ENCODE measurements around the gene ANG.

ANG gene

DNA sequence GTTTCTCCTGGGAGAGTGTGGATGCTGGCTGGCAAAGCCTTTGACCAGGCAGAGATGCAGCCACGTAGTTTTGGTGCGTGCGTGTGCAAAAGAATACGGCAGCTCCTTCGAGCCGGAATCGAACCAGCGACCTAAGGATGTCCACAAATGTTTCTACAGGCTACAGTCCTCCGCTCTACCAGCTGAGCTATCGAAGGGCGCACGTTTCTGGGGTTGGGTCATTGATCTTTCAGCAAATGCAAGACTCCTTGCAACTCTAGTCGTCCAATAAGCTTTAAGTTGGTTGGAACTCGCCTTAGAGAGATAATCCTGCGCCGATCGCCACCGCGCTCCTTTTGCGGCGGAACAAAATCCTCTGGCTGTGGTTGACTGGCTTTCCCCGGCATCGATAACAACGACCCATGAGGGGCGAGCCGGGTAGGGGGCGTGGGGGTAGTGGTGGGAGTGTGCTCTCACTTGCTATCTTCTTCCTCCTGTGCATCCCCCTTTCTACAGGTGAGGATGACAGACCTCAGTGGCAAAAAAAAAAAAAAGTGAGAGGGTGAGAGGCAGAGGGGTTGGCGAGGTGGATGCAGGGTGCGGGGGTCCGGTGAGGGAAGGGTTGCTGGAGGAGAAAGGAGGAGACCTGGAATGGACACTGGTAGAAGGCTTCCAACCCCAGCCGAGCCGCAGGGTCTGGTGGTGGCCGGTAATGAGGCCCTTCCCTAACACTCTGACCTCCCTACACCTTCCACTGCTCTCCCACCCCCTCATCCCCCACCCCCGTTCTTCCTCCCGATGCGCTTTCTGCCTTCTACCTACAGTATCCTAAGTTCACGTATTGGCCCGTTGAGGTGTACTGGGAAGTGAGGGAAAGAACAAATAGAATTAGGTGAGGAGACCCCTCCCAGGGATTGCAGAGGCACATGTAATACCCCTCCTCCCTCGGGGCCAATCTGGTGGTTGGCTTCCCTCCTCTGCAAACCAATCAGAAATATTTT is 35.3 kb upstream of the ANG start (continued):
- TF ChIP-seq ZNF404 (tag by site-specific recombination; IDR thresholded peaks at IDR 0.05) (no peak), OSR2 (tag by site-specific recombination; IDR thresholded peaks at IDR 0.05) (no peak), ZSCAN23 (tag by site-specific recombination; IDR thresholded peaks at IDR 0.05) (0 out of 2 replicates have a peak, but pooled peaks have one; percentile 48), PRDM1 (tag by site-specific recombination; IDR thresholded peaks at IDR 0.05) (peak; percentile 41; the same call in 1 of the 2 replicates), ZNF707 (tag by site-specific recombination; IDR thresholded peaks at IDR 0.05) (no peak), KLF9 (tag by site-specific recombination; IDR thresholded peaks at IDR 0.05; ENCODE audit: low read depth) (no peak), SCRT1 (tag by site-specific recombination; IDR thresholded peaks at IDR 0.05; ENCODE audit: borderline replicate concordance) (no peak), ZNF658 (tag by site-specific recombination; IDR thresholded peaks at IDR 0.05) (no peak), ZNF830 (tag by site-specific recombination; IDR thresholded peaks at IDR 0.05; ENCODE audit: low read depth) (no peak), ZNF335 (tag by site-specific recombination; conservative IDR thresholded peaks at IDR 0.05) (peak; percentile 59), ZNF132 (tag by site-specific recombination; IDR thresholded peaks at IDR 0.05; ENCODE audit: borderline replicate concordance) (no peak), ZNF501 (tag by site-specific recombination; IDR thresholded peaks at IDR 0.05) (no peak; the same call in 1 of the 2 replicates), ZNF350 (tag by site-specific recombination; IDR thresholded peaks at IDR 0.05) (no peak), ZNF785 (tag by site-specific recombination; IDR thresholded peaks at IDR 0.05) (0 out of 2 replicates have a peak, but pooled peaks have one; percentile 68), ZNF585B (tag by site-specific recombination; IDR thresholded peaks at IDR 0.05) (no peak)
- TF ChIP-seq, protein P1, sequence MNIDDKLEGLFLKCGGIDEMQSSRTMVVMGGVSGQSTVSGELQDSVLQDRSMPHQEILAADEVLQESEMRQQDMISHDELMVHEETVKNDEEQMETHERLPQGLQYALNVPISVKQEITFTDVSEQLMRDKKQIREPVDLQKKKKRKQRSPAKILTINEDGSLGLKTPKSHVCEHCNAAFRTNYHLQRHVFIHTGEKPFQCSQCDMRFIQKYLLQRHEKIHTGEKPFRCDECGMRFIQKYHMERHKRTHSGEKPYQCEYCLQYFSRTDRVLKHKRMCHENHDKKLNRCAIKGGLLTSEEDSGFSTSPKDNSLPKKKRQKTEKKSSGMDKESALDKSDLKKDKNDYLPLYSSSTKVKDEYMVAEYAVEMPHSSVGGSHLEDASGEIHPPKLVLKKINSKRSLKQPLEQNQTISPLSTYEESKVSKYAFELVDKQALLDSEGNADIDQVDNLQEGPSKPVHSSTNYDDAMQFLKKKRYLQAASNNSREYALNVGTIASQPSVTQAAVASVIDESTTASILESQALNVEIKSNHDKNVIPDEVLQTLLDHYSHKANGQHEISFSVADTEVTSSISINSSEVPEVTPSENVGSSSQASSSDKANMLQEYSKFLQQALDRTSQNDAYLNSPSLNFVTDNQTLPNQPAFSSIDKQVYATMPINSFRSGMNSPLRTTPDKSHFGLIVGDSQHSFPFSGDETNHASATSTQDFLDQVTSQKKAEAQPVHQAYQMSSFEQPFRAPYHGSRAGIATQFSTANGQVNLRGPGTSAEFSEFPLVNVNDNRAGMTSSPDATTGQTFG (tag by site-specific recombination; IDR thresholded peaks at IDR 0.05; ENCODE audit: borderline replicate concordance) = 0 out of 2 replicates have a peak, but pooled peaks have one; percentile 45
- TF ChIP-seq, protein P2, sequence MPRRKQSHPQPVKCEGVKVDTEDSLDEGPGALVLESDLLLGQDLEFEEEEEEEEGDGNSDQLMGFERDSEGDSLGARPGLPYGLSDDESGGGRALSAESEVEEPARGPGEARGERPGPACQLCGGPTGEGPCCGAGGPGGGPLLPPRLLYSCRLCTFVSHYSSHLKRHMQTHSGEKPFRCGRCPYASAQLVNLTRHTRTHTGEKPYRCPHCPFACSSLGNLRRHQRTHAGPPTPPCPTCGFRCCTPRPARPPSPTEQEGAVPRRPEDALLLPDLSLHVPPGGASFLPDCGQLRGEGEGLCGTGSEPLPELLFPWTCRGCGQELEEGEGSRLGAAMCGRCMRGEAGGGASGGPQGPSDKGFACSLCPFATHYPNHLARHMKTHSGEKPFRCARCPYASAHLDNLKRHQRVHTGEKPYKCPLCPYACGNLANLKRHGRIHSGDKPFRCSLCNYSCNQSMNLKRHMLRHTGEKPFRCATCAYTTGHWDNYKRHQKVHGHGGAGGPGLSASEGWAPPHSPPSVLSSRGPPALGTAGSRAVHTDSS (tag by site-specific recombination; IDR thresholded peaks at IDR 0.05) = 0 out of 2 replicates have a peak, but pooled peaks have one; percentile 16

DNA sequence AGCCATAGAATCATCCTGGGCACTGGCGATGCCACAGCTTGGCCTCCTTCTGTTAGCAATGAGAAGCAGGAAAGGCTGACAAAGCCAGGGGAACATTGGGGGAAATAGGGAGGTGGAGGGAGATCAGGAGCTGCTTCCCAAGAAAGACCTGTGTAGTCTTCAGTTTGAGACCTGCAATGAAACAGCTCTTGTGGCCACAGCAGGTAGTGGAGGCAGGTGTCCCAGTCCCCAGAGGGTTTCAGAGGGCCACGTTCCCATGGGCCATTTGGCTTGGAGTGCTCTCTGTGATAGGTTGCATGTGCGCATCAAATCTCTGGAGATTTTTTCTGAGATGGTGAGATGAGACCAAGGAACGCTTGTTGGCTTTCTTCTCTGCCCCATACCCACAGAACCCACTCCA is 32.7 kb upstream of the ANG start:
- H3K4me3 ChIP-seq (ENCODE audit: low read depth, low read length) = no peak overlapping the region
- H3K9me3 ChIP-seq (ENCODE audit: control insufficient read depth, insufficient read depth, low read depth, low read length) = no peaks in the 10 kb centered on the region
- no peaks in the 10 kb centered on the region for H3K36me3 ChIP-seq (ENCODE audit: control insufficient read depth in 2 of 2, insufficient read depth in 1 of 2, low read length in 2 of 2)
- H3K27ac ChIP-seq (ENCODE audit: extremely low read depth, low read depth, low read length) = no peak overlapping the region
- POLR2A ChIA-PET = interaction anchor here (3.2 kb wide), 1 partner anchor 25 kb away, joined by 16 read pairs; no protein-coding TSS in a partner anchor
- no peaks in the 10 kb centered on the region for H3K4me1 ChIP-seq (ENCODE audit: control insufficient read depth, insufficient read depth, low read length)
- CTCF ChIA-PET = interaction anchor here (0.7 to 1.0 kb wide), 3 partner anchors 26 to 39 kb away, joined by 3 to 4 read pairs (median 3); no protein-coding TSS in a partner anchor
- TF ChIP-seq HOXD13 (CRISPR knock-in tag; IDR thresholded peaks at IDR 0.05; ENCODE audit: borderline replicate concordance) (no peak), ZNF658 (tag by site-specific recombination; IDR thresholded peaks at IDR 0.05) (no peak), ZNF426 (tag by site-specific recombination; IDR thresholded peaks at IDR 0.05) (no peak), GLI2 (tag by site-specific recombination; IDR thresholded peaks at IDR 0.05; ENCODE audit: borderline replicate concordance, low read depth) (no peak), ZNF133 (tag by site-specific recombination; IDR thresholded peaks at IDR 0.05) (no peak), ZNF626 (tag by site-specific recombination; IDR thresholded peaks at IDR 0.05) (no peak), TRIM28 (IDR thresholded peaks at IDR 0.05; ENCODE audit: borderline replicate concordance, low read length) (no peak), ZNF501 (tag by site-specific recombination; IDR thresholded peaks at IDR 0.05) (no peak), ZNF548 (tag by site-specific recombination; IDR thresholded peaks at IDR 0.05) (no peak)
- TF ChIP-seq, protein P3, sequence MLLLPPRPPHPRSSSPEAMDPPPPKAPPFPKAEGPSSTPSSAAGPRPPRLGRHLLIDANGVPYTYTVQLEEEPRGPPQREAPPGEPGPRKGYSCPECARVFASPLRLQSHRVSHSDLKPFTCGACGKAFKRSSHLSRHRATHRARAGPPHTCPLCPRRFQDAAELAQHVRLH (tag by site-specific recombination; IDR thresholded peaks at IDR 0.05) = no peak
